DMS 273 (cell line): ENCODE measurements around the gene SLC17A1.

Source experiments
- DNase-seq: peaks from one replicate; lab custom pipeline; 2025; ENCODE audit not compliant: unreplicated experiment; lab: John Stamatoyannopoulos, UW

The SLC17A1 gene, protein sequence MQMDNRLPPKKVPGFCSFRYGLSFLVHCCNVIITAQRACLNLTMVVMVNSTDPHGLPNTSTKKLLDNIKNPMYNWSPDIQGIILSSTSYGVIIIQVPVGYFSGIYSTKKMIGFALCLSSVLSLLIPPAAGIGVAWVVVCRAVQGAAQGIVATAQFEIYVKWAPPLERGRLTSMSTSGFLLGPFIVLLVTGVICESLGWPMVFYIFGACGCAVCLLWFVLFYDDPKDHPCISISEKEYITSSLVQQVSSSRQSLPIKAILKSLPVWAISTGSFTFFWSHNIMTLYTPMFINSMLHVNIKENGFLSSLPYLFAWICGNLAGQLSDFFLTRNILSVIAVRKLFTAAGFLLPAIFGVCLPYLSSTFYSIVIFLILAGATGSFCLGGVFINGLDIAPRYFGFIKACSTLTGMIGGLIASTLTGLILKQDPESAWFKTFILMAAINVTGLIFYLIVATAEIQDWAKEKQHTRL

GRCh38 chr6:25831532-25832306 lies at the start of gene SLC17A1:
SLC17A1 (minus strand) TSS chr6:25832052; CDS start chr6:25830557, 1,495 bp downstream.
- peak; percentile 7 for DNase-seq

- DNase-seq: no peak
Measured at GRCh38 chr6:25880601-25881000, 48.7 kb upstream of the SLC17A1 start.

- DNase-seq: no peak
Measured at GRCh38 chr6:25878721-25879322, 47.0 kb upstream of the SLC17A1 start.

- DNase-seq: no peak
Measured at GRCh38 chr6:25875926-25876602, 44.2 kb upstream of the SLC17A1 start.

- DNase-seq: no peak
Measured at GRCh38 chr6:25875563-25875905, 43.7 kb upstream of the SLC17A1 start.

GRCh38 chr6:25874822-25875562 lies 43.1 kb upstream of the SLC17A1 start:
- DNase-seq: no peak

- no peak for DNase-seq
Measured at GRCh38 chr6:25874118-25874517, 42.3 kb upstream of the SLC17A1 start, which contains the start of gene SLC17A3. SLC17A3 (minus strand) TSS chr6:25874243; CDS start chr6:25868387, 5,856 bp downstream.

- DNase-seq: no peak
Measured at GRCh38 chr6:25872814-25873213, 41.0 kb upstream of the SLC17A1 start.

GRCh38 chr6:25869840-25870239 lies 38.0 kb upstream of the SLC17A1 start:
- DNase-seq: no peak

GRCh38 chr6:25868436-25869183 lies 36.8 kb upstream of the SLC17A1 start:
- no peak for DNase-seq

DNA sequence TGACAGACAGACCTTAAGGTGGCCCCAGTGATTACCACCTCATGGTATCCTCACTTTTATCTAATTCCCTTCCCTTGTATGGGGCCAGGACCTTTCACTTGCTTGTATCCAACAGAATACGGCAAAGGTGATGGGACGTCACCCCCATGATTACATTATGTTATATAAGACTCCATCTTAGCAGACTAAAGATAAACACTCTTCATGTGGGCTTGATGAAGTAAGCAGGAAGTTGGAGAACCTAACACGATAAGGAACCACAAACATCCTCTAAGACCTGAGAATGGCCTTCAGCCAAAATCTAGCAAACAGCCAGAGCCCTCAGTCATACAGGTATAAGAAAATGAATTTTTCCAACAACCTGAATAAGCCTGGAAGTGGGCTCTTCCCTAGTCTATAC lies 34.2 kb upstream of the SLC17A1 start:
- DNase-seq: no peak

- DNase-seq: no peak
Measured at GRCh38 chr6:25863360-25863759, 31.5 kb upstream of the SLC17A1 start.

DNA sequence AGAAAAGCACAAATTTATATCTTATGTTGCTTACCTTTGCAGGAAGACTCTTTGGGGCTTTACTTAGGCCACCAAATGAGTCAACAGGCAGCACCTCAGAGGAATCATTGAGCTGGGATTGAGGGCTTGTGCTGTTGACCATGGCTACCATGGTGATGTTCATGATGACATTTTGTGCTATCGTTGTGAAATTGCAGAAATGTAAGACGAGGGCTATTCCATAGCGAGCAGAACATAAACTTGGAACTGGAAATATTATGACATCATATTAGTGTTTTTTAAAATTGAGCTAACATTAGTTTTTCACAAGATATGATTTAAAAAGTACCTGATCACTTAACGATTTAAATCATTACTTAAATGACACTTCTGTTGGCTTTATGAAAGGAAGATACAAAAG lies 30.3 kb upstream of the SLC17A1 start:
- DNase-seq: no peak

- DNase-seq: no peak
Measured at GRCh38 chr6:25852756-25853155, 20.9 kb upstream of the SLC17A1 start.

- no peak for DNase-seq
Measured at GRCh38 chr6:25851961-25852360, 20.1 kb upstream of the SLC17A1 start.

DNA sequence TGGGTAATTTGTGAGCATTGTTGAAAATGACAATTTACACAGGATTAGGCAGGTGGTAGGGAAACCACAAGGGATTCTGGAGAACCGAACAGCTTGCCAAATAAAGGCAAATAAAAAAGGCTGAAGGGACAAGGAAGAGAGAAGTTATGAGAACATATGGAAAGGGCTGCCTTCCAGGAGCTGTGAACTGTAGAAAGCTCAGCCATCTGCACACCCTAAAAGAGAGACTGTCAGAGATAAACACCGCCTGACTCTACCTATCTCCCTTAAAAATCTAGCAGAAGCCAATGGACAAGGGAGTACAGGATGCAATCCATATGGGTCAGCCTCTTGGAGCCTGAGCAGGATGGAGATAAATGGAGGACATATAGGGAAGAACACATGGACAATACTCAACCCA lies 12.7 kb upstream of the SLC17A1 start:
- peak; percentile 96 for DNase-seq

GRCh38 chr6:25842526-25842925 lies 10.7 kb upstream of the SLC17A1 start:
- no peak for DNase-seq

DNA sequence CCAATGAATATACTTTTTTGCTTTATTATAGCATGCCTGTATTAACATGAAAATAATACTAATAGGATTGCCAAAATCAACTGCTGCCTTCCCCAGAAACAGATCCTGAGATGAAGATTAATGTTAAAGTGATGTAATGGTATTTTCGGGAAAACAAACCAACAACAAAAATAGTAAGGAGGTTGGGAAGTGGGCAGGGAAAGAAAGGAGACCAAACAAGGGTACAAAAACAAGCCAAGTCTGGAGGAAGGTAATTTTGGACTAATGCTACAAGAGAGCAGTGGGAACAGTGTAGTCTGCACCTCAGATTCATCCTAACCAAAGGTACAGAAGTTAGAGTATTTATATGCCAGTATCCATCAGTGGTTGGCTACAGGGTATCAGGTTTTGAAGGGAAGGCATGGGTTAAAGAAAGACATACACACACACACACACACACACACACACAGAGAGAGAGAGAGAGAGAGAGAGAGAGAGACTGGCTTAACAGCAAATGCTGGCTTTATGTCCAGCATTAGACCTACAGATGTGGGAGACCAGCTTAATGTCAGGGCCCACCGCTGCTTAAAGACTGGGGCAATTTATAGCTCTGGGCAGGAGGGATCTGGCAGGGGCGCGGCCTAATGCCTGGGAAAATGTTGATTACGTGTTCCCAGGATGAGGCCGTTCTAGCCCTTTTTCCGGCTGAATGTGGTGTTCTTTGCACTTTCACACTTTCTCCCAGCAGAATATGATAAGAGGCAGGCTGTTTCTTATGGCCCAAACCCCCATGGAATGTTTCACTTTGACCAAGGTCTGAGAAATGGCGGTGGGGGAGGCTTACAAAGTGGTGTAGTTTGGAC lies 3.8 kb upstream of the SLC17A1 start:
- no peak for DNase-seq

GRCh38 chr6:25834950-25835349 lies 3.1 kb upstream of the SLC17A1 start:
- DNase-seq: no peak
